Measurements from ENCODE around the gene KAZN.

GRCh38 chr1:14983277-14983676 lies 384.8 kb downstream of the KAZN start:
- no peak for TF ChIP-seq CTCF (IDR thresholded peaks at IDR 0.05; ENCODE audit: low read length)
- no peak for TF ChIP-seq EZH2 (optimal IDR thresholded peaks at IDR 0.05; ENCODE audit: low read depth, low read length)

Data from MM.1S (cell line).